ENCODE results near the gene TRPV4.

DNA sequence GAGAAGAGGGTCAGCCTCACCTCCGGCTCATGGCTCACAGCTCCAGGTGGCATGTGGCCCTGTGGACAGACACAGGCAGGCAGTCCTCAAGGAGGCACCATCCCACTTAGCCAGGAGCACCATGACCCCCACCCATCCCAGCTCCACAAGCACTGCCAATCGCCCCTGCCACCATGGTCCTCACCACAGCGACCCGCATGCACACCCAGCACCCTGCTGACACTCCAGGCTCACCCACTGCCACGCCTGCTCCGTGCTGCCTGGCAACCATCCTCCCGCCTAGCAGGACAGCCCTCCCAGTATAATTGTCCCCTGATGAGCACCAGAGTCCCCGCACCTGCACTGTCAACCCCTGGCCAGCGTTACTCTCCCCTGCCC is 50.9 kb downstream of the TRPV4 start:
- no peak for TF ChIP-seq EP300 (IDR thresholded peaks at IDR 0.05)
- no peak for TF ChIP-seq CTCF (IDR thresholded peaks at IDR 0.05)
- TF ChIP-seq POLR2AphosphoS5 (IDR thresholded peaks at IDR 0.05), result no peak
- no peak for TF ChIP-seq POLR2A (IDR thresholded peaks at IDR 0.05)
